H1 (cell line): ENCODE data around the gene RAB14. TPM values are rescaled to one million over a fixed set of nuclear protein-coding genes. Genes with fewer than 3 reads are reported as not detected.

Experiments
- CTCF ChIA-PET: fragments of 300-600 bp; sonication (Branson Sonifier 250); formaldehyde crosslinking; loops from one replicate; lab custom pipeline; 2021; ENCODE audit not compliant: partially characterized antibody; lab: Charles Lee
- POLR2A ChIA-PET: fragments of 300-600 bp; sonication (Branson Sonifier 250); formaldehyde crosslinking; loops from one replicate; lab custom pipeline; 2021; ENCODE audit warnings: inconsistent platforms; ENCODE audit not compliant: partially characterized antibody; lab: Charles Lee
- DNase-seq, 2 experiments: peaks; one replicate each; pipeline versions ENCODE4 v3.0.0 to v3.0.0-alpha.2; 2010 to 2022; ENCODE audit warnings: low spot score in 2 of 2, low read depth in 1 of 2, mixed read lengths in 1 of 2
- FAIRE-seq: peaks from 2 replicates; lab custom pipeline; 2011; peaks lifted over from hg19 to GRCh38; lab: Jason Lieb, UNC
- H2AFZ ChIP-seq: 2 replicates; pipeline ENCODE4 v1.8.1; 2012; ENCODE audit warnings: low read length, inconsistent platforms
- H2AK5ac ChIP-seq: 2 replicates; pipeline ENCODE4 v1.6.1; 2013; ENCODE audit warnings: low read depth, low read length
- H2BK120ac ChIP-seq: replicated peaks from 2 replicates; pipeline ENCODE3; 2013; ENCODE audit warnings: low read depth, low read length, inconsistent platforms
- H2BK12ac ChIP-seq: 2 replicates; pipeline ENCODE4 v1.6.1; 2013; ENCODE audit warnings: low read depth, low read length
- H2BK15ac ChIP-seq: 2 replicates; pipeline ENCODE4 v1.6.1; 2013; ENCODE audit warnings: low read length
- H2BK20ac ChIP-seq: 2 replicates; pipeline ENCODE4 v1.6.1; 2013; ENCODE audit warnings: low read length
- H2BK5ac ChIP-seq: 2 replicates; pipeline ENCODE4 v1.6.1; 2013; ENCODE audit warnings: low read depth, low read length
- H3K14ac ChIP-seq: 2 replicates; pipeline ENCODE4 v1.6.1; 2013; ENCODE audit warnings: inconsistent platforms; ENCODE audit not compliant: insufficient read length
- H3K18ac ChIP-seq: 2 replicates; pipeline ENCODE4 v1.6.1; 2013; ENCODE audit warnings: low read length; ENCODE audit errors: extremely low read depth
- H3K23ac ChIP-seq: 2 replicates; pipeline ENCODE4 v1.6.1; 2013; ENCODE audit warnings: inconsistent platforms; ENCODE audit not compliant: insufficient read length
- H3K23me2 ChIP-seq: 2 replicates; pipeline ENCODE4 v1.6.1; 2013; ENCODE audit warnings: low read depth, low read length
- H3K27ac ChIP-seq: 2 replicates; pipeline ENCODE4 v1.6.1; 2011; ENCODE audit warnings: low read depth, low read length, inconsistent platforms
- H3K27me3 ChIP-seq, 4 experiments: replicated peaks in 1 of 4; 1 replicate in 1 of 4; 2 replicates in 3 of 4; pipeline versions ENCODE4 v1.6.1 to v1.8.1; 2011 to 2013; ENCODE audit warnings: low read length in 3 of 4, mild to moderate bottlenecking in 3 of 4, inconsistent platforms in 2 of 4, mixed read lengths in 2 of 4, moderate library complexity in 1 of 4; ENCODE audit not compliant: control insufficient read depth in 3 of 4, insufficient read depth in 3 of 4; ENCODE audit errors: extremely low read depth in 1 of 4
- H3K36me3 ChIP-seq, 4 experiments: 2 replicates each; pipeline versions ENCODE4 v1.6.1 to v1.8.1; 2011 to 2013; ENCODE audit warnings: mild to moderate bottlenecking in 4 of 4, low read length in 3 of 4, moderate library complexity in 2 of 4, control low read depth in 1 of 4, inconsistent platforms in 1 of 4; ENCODE audit not compliant: insufficient read depth in 4 of 4, control insufficient read depth in 2 of 4
- H3K4ac ChIP-seq: replicated peaks from 2 replicates; pipeline ENCODE3; 2013; ENCODE audit warnings: low read length, low read depth, mixed read lengths, inconsistent platforms; ENCODE audit not compliant: insufficient read length
- H3K4me1 ChIP-seq, 4 experiments: replicated peaks in 1 of 4; 1 replicate in 1 of 4; 2 replicates in 3 of 4; pipeline versions ENCODE4 v1.6.1 to v1.8.1; 2011 to 2013; ENCODE audit warnings: low read length in 3 of 4, inconsistent platforms in 2 of 4, mixed read lengths in 1 of 4; ENCODE audit not compliant: insufficient read depth in 4 of 4, control insufficient read depth in 3 of 4
- H3K4me2 ChIP-seq, 2 experiments: 2 replicates each; pipeline versions ENCODE4 v1.6.1 to v1.8.1; 2011 to 2013; ENCODE audit warnings: low read depth in 2 of 2, low read length in 2 of 2, control low read depth in 1 of 2, inconsistent platforms in 1 of 2, mild to moderate bottlenecking in 1 of 2; ENCODE audit not compliant: insufficient read depth in 1 of 2
- H3K4me3 ChIP-seq, 4 experiments: fragments of 200-600, 300-600 bp in 1 of 4; sonication (generic), shearing (Covaris generic), sonication (Bioruptor Twin) in 1 of 4; 2 replicates each; pipeline versions ENCODE4 v1.5.1 to v1.8.1; 2011 to 2016; ENCODE audit warnings: low read length in 4 of 4, low read depth in 3 of 4, control low read depth in 2 of 4, inconsistent platforms in 2 of 4, mild to moderate bottlenecking in 2 of 4, mixed read lengths in 1 of 4, moderate library complexity in 1 of 4; ENCODE audit not compliant: insufficient read depth in 2 of 4; ENCODE audit errors: extremely low read depth in 1 of 4
- H3K56ac ChIP-seq: replicated peaks from 2 replicates; pipeline ENCODE3; 2013; ENCODE audit warnings: low read depth, mild to moderate bottlenecking, mixed read lengths, low read length, inconsistent platforms; ENCODE audit not compliant: insufficient read length
- H3K79me1 ChIP-seq: 2 replicates; pipeline ENCODE4 v1.6.1; 2013; ENCODE audit warnings: low read depth, low read length, control low read depth
- H3K79me2 ChIP-seq, 2 experiments: 2 replicates each; pipeline versions ENCODE4 v1.6.1 to v1.8.1; 2012 to 2013; ENCODE audit warnings: low read length in 2 of 2, mild to moderate bottlenecking in 2 of 2, inconsistent platforms in 1 of 2; ENCODE audit not compliant: insufficient read depth in 2 of 2, control insufficient read depth in 1 of 2
- H3K9ac ChIP-seq, 4 experiments: replicated peaks in 1 of 4; 1 replicate in 1 of 4; 2 replicates in 3 of 4; pipeline versions ENCODE4 v1.6.1 to v1.8.1; 2011 to 2013; ENCODE audit warnings: low read depth in 3 of 4, low read length in 3 of 4, control low read depth in 2 of 4, mild to moderate bottlenecking in 2 of 4, moderate library complexity in 2 of 4, inconsistent platforms in 1 of 4; ENCODE audit errors: extremely low read depth in 1 of 4
- H3K9me3 ChIP-seq, 2 experiments: 2 replicates each; pipeline versions ENCODE4 v1.6.1 to v1.8.1; 2012 to 2013; ENCODE audit warnings: mild to moderate bottlenecking in 2 of 2, moderate library complexity in 2 of 2, control low read depth in 1 of 2, inconsistent platforms in 1 of 2, low read depth in 1 of 2, low read length in 1 of 2, mixed read lengths in 1 of 2; ENCODE audit not compliant: insufficient read depth in 2 of 2
- H4K20me1 ChIP-seq, 2 experiments: replicated peaks in 1 of 2; 2 replicates each; pipeline versions ENCODE3 to v1.8.1; 2011 to 2013; ENCODE audit warnings: inconsistent platforms in 2 of 2, low read length in 2 of 2, mild to moderate bottlenecking in 1 of 2; ENCODE audit not compliant: insufficient read depth in 2 of 2, control insufficient read depth in 1 of 2
- H4K5ac ChIP-seq: 2 replicates; pipeline ENCODE4 v1.6.1; 2013; ENCODE audit warnings: low read length, low read depth, mixed read lengths, inconsistent platforms; ENCODE audit not compliant: insufficient read length
- H4K8ac ChIP-seq: 2 replicates; pipeline ENCODE4 v1.8.0; 2013; ENCODE audit warnings: mild to moderate bottlenecking, moderate library complexity, low read length, inconsistent platforms; ENCODE audit not compliant: insufficient read depth; ENCODE audit errors: extremely low read depth
- H4K91ac ChIP-seq: replicated peaks from 2 replicates; pipeline ENCODE3; 2013; ENCODE audit warnings: low read length, mixed read lengths, inconsistent platforms; ENCODE audit not compliant: insufficient read length
- ASH2L ChIP-seq: fragments of 200-600, 300-600 bp; sonication (generic); IDR thresholded peaks from one replicate; pipeline ENCODE4 v1.7.1; 2017; ENCODE audit warnings: low read length
- BACH1 ChIP-seq: IDR thresholded peaks from 2 replicates; pipeline ENCODE4 v1.6.1; 2012; ENCODE audit warnings: low read length, improper control_type of control experiment
- CHD1 ChIP-seq: IDR thresholded peaks from 2 replicates; pipeline ENCODE4 v1.6.1; 2012; ENCODE audit warnings: low read depth, low read length, improper control_type of control experiment
- CTBP2 ChIP-seq: IDR thresholded peaks from 2 replicates; pipeline ENCODE4 v1.7.0; 2011; ENCODE audit warnings: borderline replicate concordance, mild to moderate bottlenecking, moderate library complexity, mixed read lengths, low read length; ENCODE audit not compliant: insufficient read depth, insufficient read length
- GTF2F1 ChIP-seq: IDR thresholded peaks from 2 replicates; pipeline ENCODE4 v1.6.1; 2012; ENCODE audit warnings: low read depth, low read length, improper control_type of control experiment, borderline replicate concordance
- JUN ChIP-seq: IDR thresholded peaks from 2 replicates; pipeline ENCODE4 v1.6.1; 2011; ENCODE audit warnings: low read depth, mild to moderate bottlenecking, improper control_type of control experiment, low read length
- KDM1A ChIP-seq: fragments of 200-600, 300-600 bp; sonication (generic); IDR thresholded peaks from 2 replicates; pipeline ENCODE4 v1.7.1; 2016; ENCODE audit warnings: mild to moderate bottlenecking, low read length, borderline replicate concordance
- KDM4A ChIP-seq: IDR thresholded peaks from one replicate; pipeline ENCODE4 v1.7.1; 2012; ENCODE audit warnings: low read depth, mild to moderate bottlenecking, moderate library complexity, low read length, inconsistent platforms; ENCODE audit not compliant: severe bottlenecking
- WGBS, 2 experiments: shearing (Covaris generic) in 1 of 2; methylation state at CpG; one replicate each; pipeline versions ENCODE4 v1.1.6 to v1.1.7; 2013 to 2015; ENCODE audit warnings: low lambda C conversion rate in 2 of 2, mixed read lengths in 2 of 2, inconsistent platforms in 1 of 2, low coverage in 1 of 2, missing lambda C conversion rate in 1 of 2; ENCODE audit not compliant: insufficient replicate concordance in 2 of 2, insufficient coverage in 1 of 2, insufficient read length in 1 of 2; ENCODE audit errors: extremely low coverage in 1 of 2, missing lambda C conversion rate in 1 of 2; 5-methylcytosine and 5-hydroxymethylcytosine counted together
- polyA plus RNA-seq, 7 experiments: library from polyadenylated mRNA; depleted of rRNA in 3 of 7; stranded (reverse) in 5 of 7; unstranded in 2 of 7; fragments of >200 nt in 5 of 7; fragments of 200-250 nt in 2 of 7; gene quantifications; 1 replicate in 5 of 7; 2 replicates in 1 of 7; 4 replicates in 1 of 7; pipeline versions ENCODE4 v1.2.1 to v1.2.3, GENCODE V29; 2011 to 2013; ENCODE audit warnings: missing spikeins in 2 of 7, mixed read lengths in 2 of 7
- total RNA-seq: library from RNA; stranded (reverse); fragmentation: NEBNext Ultra II Directional; extraction: Animal tissue kit (Norgen Biotek cat#: 25700); gene quantifications from 2 replicates; pipeline ENCODE4 v1.2.1, GENCODE V29; 2021

Gene RAB14
- total and polyA plus RNA-seq, 2 of the 8 experiments (the other 6 are each of a cell fraction or from before 2014, with no cell fraction given), result 9.1 to 44.8 TPM

DNA sequence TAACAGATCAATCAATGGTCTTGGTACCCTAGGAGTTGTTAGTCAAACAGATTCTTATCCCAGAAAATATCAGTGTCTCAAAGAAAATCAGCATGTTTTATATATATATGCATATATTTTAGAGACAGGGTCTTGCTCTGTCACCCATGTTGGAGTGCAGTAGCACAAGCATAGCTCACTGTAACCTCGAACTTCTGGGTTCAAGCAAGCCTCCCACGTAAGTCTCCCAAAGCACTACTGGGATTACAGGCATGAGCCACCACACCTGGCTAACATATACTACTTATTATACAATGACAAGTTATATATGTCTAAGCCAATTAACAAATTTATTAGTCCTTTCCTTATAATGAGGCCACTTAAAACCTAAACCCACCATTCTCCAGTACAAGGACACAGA lies 10.4 kb downstream of the RAB14 start:
- Histone ChIP-seq H4K91ac (no peak overlapping the region), H2AFZ (no peak overlapping the region), H3K14ac (no peak overlapping the region), H3K56ac (no peak overlapping the region), H3K9me3 (no peaks in the 10 kb centered on the region), H3K79me1 (no peaks in the 10 kb centered on the region), H2BK120ac (no peak overlapping the region), H3K23me2 (no peaks in the 10 kb centered on the region), H3K4me3 (no peak overlapping the region), H4K5ac (no peak overlapping the region), H3K18ac (no peak overlapping the region), H4K20me1 (peaks cover 0 to 1% of the 10 kb centered on the region in 2 experiments), H3K4me1 (no peaks in the 10 kb centered on the region), H2BK15ac (no peak overlapping the region), H3K36me3 (peaks cover 0 to 2% (median 0%) of the 10 kb centered on the region in 4 experiments; a peak in 2 of 8 replicates), H3K4me2 (no peak overlapping the region), H2BK20ac (no peak overlapping the region), H4K8ac (no peak overlapping the region), H2BK5ac (no peak overlapping the region), H3K79me2 (peaks cover 0 to 76% of the 10 kb centered on the region in 2 experiments; a peak in 3 of 4 replicates), H3K27ac (no peak overlapping the region), H3K9ac (no peak overlapping the region), H3K23ac (no peak overlapping the region), H2BK12ac (no peak overlapping the region), H3K27me3 (no peaks in the 10 kb centered on the region), H2AK5ac (no peak overlapping the region), H3K4ac (no peak overlapping the region)
- FAIRE-seq (no peak), DNase-seq (no peak)
- TF ChIP-seq GTF2F1 (no peak), KDM4A (no peak), CTBP2 (no peak), CHD1 (no peak), ASH2L (no peak), BACH1 (no peak), JUN (no peak), KDM1A (no peak)
- CTCF ChIA-PET, result no interaction called here
- POLR2A ChIA-PET, result no interaction called here
- 89% methylated on average over 2 of the region's 2 CpGs; no CpG with 5 or more reads in 1 of the 2 experiments for WGBS, 2 experiments
